Endodermal cell (in vitro differentiated cells): ENCODE data around the gene ZNF236. TPM values are rescaled to one million over a fixed set of nuclear protein-coding genes. Genes with fewer than 3 reads are reported as not detected.
A peak's percentile ranks its signal among the peaks of the same experiment; 100 is the strongest.

Source experiments
- DNase-seq: peaks from one replicate; pipeline ENCODE4 v3.0.0-alpha.2; 2017
- H3K27ac ChIP-seq: 2 replicates; pipeline ENCODE4 v1.5.1; 2013; ENCODE audit warnings: mild to moderate bottlenecking, low read depth, low read length, moderate library complexity
- H3K27me3 ChIP-seq: 2 replicates; pipeline ENCODE4 v1.6.1; 2013; ENCODE audit warnings: mild to moderate bottlenecking, low read length, moderate library complexity; ENCODE audit not compliant: insufficient read depth, control insufficient read depth, poor library complexity, severe bottlenecking
- H3K36me3 ChIP-seq: 2 replicates; pipeline ENCODE4 v1.7.0; 2013; ENCODE audit warnings: mild to moderate bottlenecking, low read length, moderate library complexity; ENCODE audit not compliant: control insufficient read depth, insufficient read depth
- H3K4me1 ChIP-seq: one replicate; pipeline ENCODE4 v1.7.0; 2013; ENCODE audit warnings: low read length; ENCODE audit not compliant: control insufficient read depth, insufficient read depth
- H3K4me3 ChIP-seq: 2 replicates; pipeline ENCODE4 v1.5.1; 2013; ENCODE audit warnings: mild to moderate bottlenecking, low read length, moderate library complexity
- H3K9ac ChIP-seq: 2 replicates; pipeline ENCODE4 v1.6.1; 2013; ENCODE audit warnings: mild to moderate bottlenecking, low read length, moderate library complexity; ENCODE audit not compliant: poor library complexity, severe bottlenecking; ENCODE audit errors: extremely low read depth
- H3K9me3 ChIP-seq: 2 replicates; pipeline ENCODE4 v1.6.1; 2013; ENCODE audit warnings: mild to moderate bottlenecking, low read length, moderate library complexity; ENCODE audit not compliant: control insufficient read depth
- H3K27ac Mint-ChIP-seq: 2 replicates; pipeline ENCODE4 v1.8.0; 2020; ENCODE audit warnings: mixed read lengths
- H3K27me3 Mint-ChIP-seq: 2 replicates; pipeline ENCODE4 v1.8.0; 2021; ENCODE audit warnings: mild to moderate bottlenecking, mixed read lengths; ENCODE audit not compliant: insufficient read depth
- H3K36me3 Mint-ChIP-seq: 2 replicates; pipeline ENCODE4 v1.8.0; 2020; ENCODE audit warnings: low read depth, mixed read lengths
- H3K4me1 Mint-ChIP-seq: 2 replicates; pipeline ENCODE4 v1.8.0; 2020; ENCODE audit warnings: mixed read lengths
- H3K4me3 Mint-ChIP-seq: 2 replicates; pipeline ENCODE4 v1.8.0; 2020; ENCODE audit warnings: mild to moderate bottlenecking, moderate library complexity, mixed read lengths
- H3K9me3 Mint-ChIP-seq: 2 replicates; pipeline ENCODE4 v1.8.0; 2020; ENCODE audit warnings: mild to moderate bottlenecking, mixed read lengths
- WGBS, 2 experiments: methylation state at CpG; one replicate each; pipeline versions ENCODE4 v1.1.5 to v1.1.7; 2013; ENCODE audit warnings: missing lambda C conversion rate in 2 of 2, mixed read lengths in 1 of 2; ENCODE audit not compliant: insufficient coverage in 1 of 2, insufficient read length in 1 of 2; 5-methylcytosine and 5-hydroxymethylcytosine counted together
- total RNA-seq, 2 donors: library from RNA; stranded (reverse); fragmentation: NEBNext Ultra II Directional in 1 of 2; extraction: Animal tissue kit (Norgen Biotek cat#: 25700) in 1 of 2; gene quantifications; 2 replicates in 1 of 2; 3 replicates in 1 of 2; pipeline ENCODE4 v1.2.1, GENCODE V29; 2021
- TF ChIP-seq, protein P1 (sequence below): fragments of 200-600 bp; sonication (generic); conservative IDR thresholded peaks from 2 replicates; pipeline ENCODE4 v1.5.0; 2021; ENCODE audit warnings: antibody characterized with exemption, mild to moderate bottlenecking

ZNF236 gene
- total RNA-seq, 2 donors from 2014 or later = 27.0 to 28.3 TPM

- DNase-seq = no peak
- 92 to 97% methylated on average over 6 to 14 of the region's 14 CpGs for WGBS, 2 experiments
- H3K9ac ChIP-seq = no peak overlapping the region
- Mint-ChIP-seq H3K36me3 (peaks cover 44% of the 10 kb centered on the region), H3K27ac (peak overlapping the region; percentile 24), H3K27me3 (no peaks in the 10 kb centered on the region), H3K4me1 (peaks cover 4% of the 10 kb centered on the region), H3K9me3 (no peaks in the 10 kb centered on the region), H3K4me3 (no peak overlapping the region)
- no peaks in the 10 kb centered on the region for H3K9me3 ChIP-seq
- H3K27ac ChIP-seq = no peak overlapping the region
- no peak overlapping the region for H3K4me3 ChIP-seq
- peaks cover 44% of the 10 kb centered on the region for H3K36me3 ChIP-seq
- H3K4me1 ChIP-seq = no peaks in the 10 kb centered on the region
- H3K27me3 ChIP-seq = no peaks in the 10 kb centered on the region
- TF ChIP-seq, protein P1, sequence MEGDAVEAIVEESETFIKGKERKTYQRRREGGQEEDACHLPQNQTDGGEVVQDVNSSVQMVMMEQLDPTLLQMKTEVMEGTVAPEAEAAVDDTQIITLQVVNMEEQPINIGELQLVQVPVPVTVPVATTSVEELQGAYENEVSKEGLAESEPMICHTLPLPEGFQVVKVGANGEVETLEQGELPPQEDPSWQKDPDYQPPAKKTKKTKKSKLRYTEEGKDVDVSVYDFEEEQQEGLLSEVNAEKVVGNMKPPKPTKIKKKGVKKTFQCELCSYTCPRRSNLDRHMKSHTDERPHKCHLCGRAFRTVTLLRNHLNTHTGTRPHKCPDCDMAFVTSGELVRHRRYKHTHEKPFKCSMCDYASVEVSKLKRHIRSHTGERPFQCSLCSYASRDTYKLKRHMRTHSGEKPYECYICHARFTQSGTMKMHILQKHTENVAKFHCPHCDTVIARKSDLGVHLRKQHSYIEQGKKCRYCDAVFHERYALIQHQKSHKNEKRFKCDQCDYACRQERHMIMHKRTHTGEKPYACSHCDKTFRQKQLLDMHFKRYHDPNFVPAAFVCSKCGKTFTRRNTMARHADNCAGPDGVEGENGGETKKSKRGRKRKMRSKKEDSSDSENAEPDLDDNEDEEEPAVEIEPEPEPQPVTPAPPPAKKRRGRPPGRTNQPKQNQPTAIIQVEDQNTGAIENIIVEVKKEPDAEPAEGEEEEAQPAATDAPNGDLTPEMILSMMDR = no peak
Measured at GRCh38 chr18:76859474-76860339, 37.4 kb downstream of the ZNF236 start.

- Mint-ChIP-seq H3K4me3 (no peak overlapping the region), H3K4me1 (peaks cover 4% of the 10 kb centered on the region), H3K36me3 (peaks cover 45% of the 10 kb centered on the region), H3K9me3 (no peaks in the 10 kb centered on the region), H3K27me3 (no peaks in the 10 kb centered on the region), H3K27ac (no peak overlapping the region)
- DNase-seq = no peak
- Histone ChIP-seq H3K4me3 (no peak overlapping the region), H3K4me1 (no peaks in the 10 kb centered on the region), H3K36me3 (peaks cover 46% of the 10 kb centered on the region), H3K9me3 (no peaks in the 10 kb centered on the region), H3K27me3 (no peaks in the 10 kb centered on the region), H3K27ac (no peak overlapping the region), H3K9ac (no peak overlapping the region)
- WGBS, 2 experiments = 94% methylated on average over 5 of the region's 6 CpGs; no CpG with 5 or more reads in 1 of the 2 experiments
- TF ChIP-seq, protein P1 = no peak
Measured at GRCh38 chr18:76860411-76860810, 38.1 kb downstream of the ZNF236 start.

DNA sequence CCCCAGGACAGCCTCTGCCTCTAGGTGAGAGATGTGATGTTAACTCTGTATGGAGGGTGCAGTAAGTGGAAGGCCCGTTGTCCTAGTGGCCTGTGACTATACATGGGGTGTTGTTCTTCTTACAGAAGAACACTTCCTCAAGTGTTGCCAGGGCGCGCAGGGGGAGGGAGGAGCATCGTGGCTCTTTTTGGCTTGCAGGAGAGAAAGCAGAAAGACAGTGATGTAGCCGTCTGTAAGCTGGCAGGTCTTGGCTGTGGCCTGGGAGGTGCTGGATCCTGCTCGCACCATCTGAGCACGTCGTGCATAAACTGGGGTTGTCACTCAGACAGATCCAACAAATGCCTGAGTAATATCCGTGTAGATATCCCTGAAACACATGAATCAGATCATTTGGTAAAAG, 44.3 kb downstream of the ZNF236 start:
- Histone ChIP-seq H3K4me1 (no peaks in the 10 kb centered on the region), H3K9ac (no peak overlapping the region), H3K27ac (no peak overlapping the region), H3K9me3 (no peaks in the 10 kb centered on the region), H3K27me3 (no peaks in the 10 kb centered on the region), H3K4me3 (no peak overlapping the region), H3K36me3 (peaks cover 58% of the 10 kb centered on the region)
- 85 to 92% methylated on average over 6 to 9 of the region's 9 CpGs for WGBS, 2 experiments
- no peak overlapping the region for H3K4me3 Mint-ChIP-seq
- TF ChIP-seq, protein P1 = no peak
- H3K27ac Mint-ChIP-seq = peak overlapping the region; percentile 69
- H3K9me3 Mint-ChIP-seq = no peaks in the 10 kb centered on the region
- peaks cover 56% of the 10 kb centered on the region for H3K36me3 Mint-ChIP-seq
- no peak for DNase-seq
- H3K27me3 Mint-ChIP-seq = no peaks in the 10 kb centered on the region
- peaks cover 4% of the 10 kb centered on the region for H3K4me1 Mint-ChIP-seq
